GM12891 (cell line): Measurements from ENCODE around the gene CCT2.

ENCODE experiments used
- PAX5 ChIP-seq: IDR thresholded peaks from 2 replicates; pipeline ENCODE4 v1.6.1; 2011; ENCODE audit warnings: low read length, moderate library complexity, mild to moderate bottlenecking; ENCODE audit not compliant: insufficient read depth, severe bottlenecking
- POLR2A ChIP-seq: IDR thresholded peaks from 2 replicates; pipeline ENCODE4 v1.6.1; 2011; ENCODE audit warnings: low read depth, low read length, control low read depth
- POLR2AphosphoS5 ChIP-seq: IDR thresholded peaks from 2 replicates; pipeline ENCODE4 v1.6.1; 2011; ENCODE audit warnings: low read depth, low read length, control low read depth
- TAF1 ChIP-seq: IDR thresholded peaks from 2 replicates; pipeline ENCODE4 v1.6.1; 2011; ENCODE audit warnings: low read depth, low read length, control low read depth

- TF ChIP-seq POLR2A (no peak), TAF1 (no peak), PAX5 (no peak), POLR2AphosphoS5 (no peak)
Observed at GRCh38 chr12:69570000-69570516, 15.2 kb upstream of the CCT2 start.
